GM18858 (cell line): ENCODE results near the gene DESI2.
"Not testable (repeated sequence)": the region's sequence is repeated elsewhere in the genome, so short reads cannot be mapped to it uniquely, and the experiment has no call there.

ENCODE experiments used
- ATAC-seq: cut with Tn5 transposase; IDR thresholded peaks from one replicate; pipeline ENCODE4 v1.9.1; 2021; ENCODE audit not compliant: unreplicated experiment

The DESI2 gene

DNA sequence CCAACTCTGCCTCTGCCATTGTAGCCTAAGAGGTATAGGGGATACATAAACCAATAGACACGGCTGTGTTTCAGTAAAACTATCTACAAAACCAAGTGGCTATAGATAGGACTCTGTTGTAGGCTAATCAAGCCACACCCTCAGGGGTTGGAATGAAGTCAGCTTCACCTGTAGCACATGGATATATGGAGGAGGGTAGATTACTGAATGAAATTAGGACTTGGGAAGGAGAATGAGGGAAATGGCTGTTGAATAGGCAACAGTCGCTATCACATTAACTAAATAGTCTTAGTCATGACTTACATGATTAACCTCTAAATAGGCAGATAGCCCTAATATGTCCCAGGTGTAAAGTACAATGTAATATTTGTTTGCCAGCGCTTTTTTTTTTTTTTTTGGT lies 49.7 kb downstream of the DESI2 start:
- no peak for ATAC-seq

DNA sequence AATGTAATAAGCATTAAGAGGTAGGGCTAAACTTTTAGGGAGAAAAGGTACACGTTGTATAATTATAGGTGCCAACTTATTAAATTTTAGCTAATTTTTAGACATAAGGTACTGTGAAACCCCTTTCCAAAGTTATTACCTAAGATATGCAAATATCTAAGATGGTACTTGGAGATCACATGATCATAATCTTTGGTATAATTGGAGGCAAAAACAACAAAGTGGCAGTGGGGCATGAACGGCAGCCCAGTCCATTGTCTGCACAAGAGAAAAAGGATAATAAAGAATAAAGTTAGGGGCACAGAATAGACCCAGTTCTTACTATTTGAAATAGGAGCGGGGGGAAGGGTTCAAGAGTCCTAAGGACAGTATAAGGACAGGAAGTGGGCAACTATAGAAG lies 51.2 kb downstream of the DESI2 start:
- no peak for ATAC-seq

DNA sequence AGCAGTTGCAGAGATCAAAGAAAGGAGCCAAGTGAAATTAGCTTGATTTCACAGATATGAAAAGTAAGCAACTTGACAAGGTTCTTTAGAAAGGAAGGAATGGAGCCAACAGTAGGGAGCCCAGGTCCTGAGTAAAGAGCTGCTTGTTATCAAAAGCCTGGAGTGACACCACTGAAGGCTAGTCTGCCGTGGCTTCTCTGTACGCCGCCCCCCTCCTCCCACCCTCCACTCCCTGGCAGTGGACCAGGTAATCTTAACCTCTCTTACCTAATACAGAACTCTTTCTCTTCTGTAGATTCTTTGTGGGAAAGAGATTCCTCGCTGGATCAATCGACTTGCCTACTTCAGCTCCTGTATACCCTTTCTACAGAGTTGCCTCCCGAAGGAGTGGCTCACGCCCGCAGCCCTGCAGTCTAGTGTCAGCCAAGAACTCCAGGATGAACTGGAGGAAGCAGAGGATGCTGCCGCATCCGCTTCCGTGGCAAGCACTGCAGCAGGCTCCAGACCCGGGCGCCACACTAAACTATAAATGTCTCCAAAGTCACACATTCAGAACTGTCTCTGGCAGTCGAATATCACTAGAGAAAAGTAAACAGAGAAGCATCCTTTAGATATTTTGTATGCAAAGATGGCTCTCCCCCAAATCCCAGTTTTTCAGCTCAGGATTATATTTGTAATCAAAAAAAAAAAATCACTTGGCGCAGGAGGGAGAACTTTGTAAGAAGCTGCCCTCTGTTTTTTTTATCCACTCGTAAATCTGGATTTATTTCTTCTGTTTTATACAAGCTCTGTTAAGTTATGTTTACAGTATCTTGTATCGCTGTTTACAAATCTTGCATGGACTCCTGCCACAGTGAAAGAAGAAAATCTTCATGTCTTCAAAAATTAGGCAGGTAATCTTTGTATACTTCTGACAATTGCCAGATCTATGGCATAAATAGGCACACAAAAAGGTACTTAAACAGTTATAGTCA lies 52.6 kb downstream of the DESI2 start:
- ATAC-seq = no peak

DNA sequence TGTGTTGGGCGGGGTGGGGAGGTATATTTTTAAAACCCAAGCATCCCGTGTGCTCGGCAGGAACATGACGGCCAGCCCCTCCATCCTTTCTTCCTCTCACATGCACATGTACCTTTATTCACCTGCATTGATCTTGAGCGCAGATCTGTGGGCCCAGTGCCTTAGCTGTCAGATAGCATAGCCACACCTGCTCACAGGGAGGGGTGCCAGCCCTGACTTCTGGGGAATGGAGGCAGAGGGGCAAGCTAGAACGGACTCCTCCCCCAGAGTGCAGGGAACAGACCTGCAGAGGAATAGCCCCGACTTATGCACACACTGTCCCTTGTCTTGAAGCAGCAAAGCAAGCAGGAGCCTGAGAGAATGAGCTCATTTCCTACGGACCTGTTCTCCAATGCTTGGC lies 56.1 kb downstream of the DESI2 start:
- no peak for ATAC-seq

DNA sequence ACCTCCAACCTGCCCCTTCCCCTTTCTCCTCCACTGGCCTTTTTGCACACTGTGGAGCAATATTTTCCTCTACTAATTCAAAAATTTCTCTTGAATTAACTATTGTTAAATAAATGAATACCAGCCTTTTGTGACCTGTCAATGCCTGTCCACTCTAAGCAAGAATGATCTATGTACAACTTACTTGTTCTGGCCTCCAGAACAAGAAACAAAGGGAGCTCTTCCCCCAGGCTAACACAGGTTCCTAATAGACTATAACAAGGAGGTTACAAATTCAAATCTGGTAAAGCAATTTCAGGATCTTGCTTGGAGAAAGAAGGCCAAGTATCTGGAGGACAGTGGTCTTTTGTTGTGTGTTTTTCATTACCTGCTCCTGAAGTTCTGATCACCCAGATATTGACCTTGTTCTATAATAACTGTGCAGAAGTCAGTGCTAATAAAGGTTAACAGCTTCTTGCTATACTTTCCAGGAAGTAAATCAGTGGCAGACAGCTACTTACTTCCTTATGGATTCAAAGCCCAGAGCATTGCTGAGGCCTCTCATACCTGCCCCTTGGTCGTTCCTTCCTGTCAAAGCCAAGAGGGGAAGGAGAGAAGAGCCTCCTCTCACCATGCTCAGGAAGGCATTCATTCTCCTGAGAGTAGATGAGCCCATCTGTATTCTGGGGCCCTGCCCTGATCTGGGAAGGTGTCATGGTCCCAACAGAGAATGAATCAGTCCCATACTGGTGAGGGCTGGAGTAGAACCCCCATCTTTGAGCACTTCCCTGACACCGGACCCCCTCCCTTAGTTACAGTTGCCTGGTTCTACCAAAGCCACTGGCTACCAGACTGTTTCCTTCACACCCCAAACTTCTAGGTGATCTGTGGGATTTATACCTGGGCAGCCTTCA lies 56.8 kb downstream of the DESI2 start:
- no peak for ATAC-seq

DNA sequence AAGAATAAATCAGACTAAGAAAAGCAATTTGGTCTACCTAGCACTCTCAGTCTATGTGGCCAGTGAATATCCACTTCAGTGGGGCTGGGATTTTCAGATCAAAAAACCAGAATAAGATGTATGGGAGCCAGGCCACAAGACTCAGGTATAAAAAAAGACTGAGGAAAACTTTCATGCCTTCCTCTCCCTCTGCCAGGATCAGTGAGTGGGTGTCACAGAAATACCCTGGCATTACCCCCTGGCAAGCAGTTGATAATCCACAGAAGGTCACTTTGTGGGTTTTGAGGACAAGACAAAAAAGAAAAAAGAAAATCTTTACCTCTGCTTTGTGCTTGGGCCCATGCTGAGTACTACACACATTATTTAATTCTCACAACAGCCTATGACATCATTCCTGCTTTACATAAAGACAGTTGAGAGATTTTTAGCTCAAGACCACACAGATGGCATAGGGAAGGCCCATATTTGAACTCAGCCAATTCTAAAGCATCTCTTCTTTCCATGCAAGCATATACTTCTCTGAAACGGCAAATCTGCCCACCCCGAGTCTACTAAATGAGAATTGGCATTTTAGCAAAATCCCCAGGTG lies 57.6 kb downstream of the DESI2 start:
- ATAC-seq = no peak

DNA sequence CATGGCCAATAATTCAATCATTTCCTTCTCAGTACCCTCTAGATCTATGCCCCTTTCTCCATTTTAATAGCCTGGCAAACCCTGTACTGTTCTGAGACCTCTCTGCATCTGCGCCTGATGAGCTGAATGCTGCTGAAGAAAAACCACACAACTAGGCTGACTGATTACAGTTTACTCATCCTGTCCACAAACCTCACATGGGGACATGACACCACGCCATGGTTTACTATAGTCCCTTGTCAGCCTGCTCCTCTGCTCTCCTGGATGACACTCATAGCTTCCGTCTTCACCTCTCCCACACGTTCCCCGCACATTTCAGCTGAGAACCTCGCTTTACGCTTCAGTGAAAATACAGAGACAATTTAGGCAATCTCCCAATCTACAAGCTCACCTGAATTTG lies 59.7 kb downstream of the DESI2 start:
- ATAC-seq = no peak

DNA sequence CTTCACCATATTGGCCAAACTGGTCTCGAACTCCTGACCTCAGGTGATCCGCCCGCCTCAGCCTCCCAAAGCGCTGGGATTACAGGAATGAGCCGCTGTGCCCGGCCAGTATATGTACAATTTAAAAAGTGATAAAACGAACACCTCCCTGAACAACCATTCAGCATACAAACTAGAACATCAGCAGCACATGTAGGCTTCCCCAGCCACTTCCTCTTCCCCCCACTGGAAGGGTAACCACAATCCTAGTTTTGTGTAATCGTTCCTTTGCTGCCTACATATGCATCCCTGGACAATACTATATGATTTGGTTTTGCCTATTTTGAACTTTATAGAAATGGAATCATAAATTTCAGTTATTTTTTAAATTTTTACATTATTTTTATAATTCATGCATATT lies 60.4 kb downstream of the DESI2 start:
- no peak for ATAC-seq

DNA sequence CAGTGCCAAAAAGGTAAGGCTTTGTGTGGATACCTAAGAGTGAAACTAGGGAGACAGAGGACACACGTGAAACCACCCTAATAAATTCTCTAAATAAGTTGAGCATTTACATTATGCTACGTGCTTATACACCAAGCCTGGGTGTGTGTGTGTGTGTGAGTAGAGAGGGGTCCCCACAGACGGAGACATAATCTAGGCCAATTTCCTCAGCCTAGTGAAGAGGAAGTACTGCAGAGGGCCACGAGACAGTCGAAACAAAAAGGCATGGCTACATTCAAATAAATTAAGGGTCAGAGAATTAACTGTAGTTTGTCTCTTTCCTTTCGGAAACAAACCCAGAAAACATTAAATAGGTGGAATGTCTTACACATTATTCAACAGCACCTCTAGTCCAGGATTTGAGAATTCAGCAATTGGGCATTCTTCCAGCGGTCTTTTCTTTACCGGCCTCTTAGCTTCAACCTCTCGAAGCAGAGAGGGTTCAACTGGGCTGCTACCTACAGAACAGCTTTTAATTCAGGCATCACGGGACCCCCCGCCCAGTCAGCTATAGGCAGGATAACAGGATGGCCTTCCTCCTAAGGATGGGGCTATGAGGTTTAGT lies 75.0 kb downstream of the DESI2 start:
- no peak for ATAC-seq

DNA sequence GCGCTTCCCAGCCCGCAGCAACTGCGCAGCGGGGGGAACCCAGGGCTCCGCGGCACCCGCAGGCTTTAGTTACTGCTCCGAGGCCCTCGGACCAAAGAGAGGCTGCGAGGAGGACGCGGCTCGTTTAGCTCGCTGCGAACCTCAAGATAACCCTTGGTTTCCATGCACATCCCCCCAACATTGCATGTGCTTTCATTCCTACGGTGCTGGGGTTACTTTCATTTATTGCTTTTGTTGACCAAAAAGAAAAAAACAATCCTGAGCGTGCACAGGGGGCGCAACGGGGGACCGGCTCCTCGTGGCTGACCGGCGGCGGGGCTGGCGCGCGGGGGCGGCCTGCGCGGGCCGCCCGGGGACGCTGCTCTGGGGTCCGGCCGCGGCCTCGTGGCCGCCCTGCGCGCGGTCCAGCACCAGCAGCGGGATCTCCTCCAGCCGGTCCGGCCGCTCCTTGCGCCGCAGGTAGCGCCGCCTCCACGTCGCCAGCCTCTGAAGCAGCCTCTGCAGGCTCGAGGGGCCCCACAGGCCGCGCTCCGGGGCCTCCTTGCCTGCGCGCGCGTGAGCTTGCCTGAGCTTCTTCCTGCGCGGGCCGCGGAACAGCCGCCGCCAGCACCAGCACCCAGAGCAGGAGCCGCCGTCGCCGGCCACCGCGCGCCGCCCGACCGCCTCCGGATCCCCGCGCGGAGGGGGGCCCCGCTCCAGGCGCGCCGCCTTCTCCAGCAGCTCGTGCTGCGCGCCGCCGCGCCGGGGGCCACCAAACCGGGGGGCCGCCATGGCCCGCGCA lies 77.4 kb downstream of the DESI2 start:
- ATAC-seq = no peak

DNA sequence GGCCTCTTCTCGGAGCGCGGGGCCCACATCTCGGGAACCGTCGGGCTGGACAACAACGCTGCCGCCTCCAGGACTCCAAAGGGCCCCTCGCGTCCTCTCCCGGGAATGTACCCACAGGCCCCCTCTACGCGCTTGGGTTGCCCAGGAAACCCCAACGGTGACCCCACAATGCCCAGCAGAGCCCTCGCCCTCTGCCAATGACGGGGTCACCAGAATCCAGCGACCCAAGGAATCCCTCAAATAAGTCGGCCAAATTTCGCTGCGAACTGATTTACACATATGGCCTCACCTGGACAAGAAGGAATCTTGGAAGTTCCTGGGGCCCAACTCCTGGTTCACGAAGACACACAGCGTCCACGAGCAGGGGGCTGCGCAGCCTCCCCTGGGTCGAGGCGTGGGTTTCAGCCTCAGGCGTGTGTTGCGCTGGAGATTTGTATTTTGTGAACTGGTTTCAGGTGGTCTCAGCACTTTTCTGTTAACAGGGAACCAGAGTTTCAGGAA lies 78.1 kb downstream of the DESI2 start:
- no peak for ATAC-seq

DNA sequence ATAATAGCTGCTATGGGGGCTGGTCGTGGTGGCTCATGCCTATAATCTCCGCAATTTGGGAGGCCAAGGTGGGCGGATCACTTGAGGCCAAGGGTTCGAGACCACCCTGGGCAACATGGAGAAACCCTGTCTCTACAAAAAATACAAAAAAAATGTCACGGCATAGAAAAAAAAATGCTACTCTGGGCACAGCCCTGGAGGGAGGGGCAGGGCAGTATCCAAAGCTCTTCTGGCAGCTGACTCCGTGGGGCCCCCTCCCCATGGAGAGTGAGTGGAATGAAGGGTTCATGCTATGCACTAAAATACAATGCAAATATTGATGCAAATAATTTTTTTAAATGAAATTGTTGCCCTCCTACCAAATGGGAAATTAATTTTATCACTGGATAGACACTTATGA lies 78.7 kb downstream of the DESI2 start:
- no peak for ATAC-seq

DNA sequence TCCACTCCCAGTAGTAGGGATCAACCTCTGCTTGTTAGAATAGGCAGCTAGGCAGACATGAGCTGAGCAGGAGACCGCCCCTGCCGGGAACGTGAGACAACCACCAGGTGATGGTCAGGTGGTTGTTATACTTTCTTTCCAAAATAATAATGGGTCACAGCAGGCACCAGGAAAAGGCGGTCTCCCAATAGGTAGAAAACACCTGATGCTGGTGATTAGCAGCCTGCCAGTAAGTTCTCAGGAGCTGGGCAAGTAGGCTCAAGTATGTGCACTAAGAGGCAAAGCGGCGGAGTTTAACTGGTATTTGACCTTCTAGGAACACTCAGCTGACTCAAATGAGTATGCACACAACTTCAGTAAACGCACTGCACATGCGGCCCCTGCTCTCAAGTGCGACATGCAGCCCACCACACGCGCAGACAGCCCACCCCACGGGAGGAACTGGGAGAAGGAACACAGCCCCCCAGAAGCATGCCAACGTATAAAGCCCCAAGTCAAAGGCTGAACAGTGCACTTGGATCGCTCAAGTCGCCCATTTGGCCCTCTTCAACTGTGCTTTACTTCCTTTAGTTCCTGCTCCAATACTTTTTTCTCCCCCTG lies 80.0 kb downstream of the DESI2 start:
- no peak for ATAC-seq

DNA sequence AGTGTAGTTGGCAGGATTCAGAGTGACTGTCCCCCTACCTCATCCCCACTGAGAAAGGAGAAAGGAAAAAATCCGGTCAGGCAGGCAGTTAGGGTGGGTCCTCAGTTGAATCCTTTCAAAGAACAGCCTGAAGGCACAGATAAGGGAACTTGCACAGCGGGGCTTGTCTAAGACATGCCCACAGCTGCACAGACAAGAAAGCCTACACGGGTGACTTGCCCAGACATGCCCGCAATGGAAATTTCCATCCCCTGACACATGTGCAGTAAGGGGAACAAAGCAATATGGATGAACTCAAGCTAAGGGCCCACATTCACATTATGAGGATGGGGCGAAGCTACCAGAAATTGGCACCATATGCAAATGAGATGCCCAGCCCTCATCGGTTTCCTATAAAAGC lies 82.5 kb downstream of the DESI2 start:
- ATAC-seq = no peak

DNA sequence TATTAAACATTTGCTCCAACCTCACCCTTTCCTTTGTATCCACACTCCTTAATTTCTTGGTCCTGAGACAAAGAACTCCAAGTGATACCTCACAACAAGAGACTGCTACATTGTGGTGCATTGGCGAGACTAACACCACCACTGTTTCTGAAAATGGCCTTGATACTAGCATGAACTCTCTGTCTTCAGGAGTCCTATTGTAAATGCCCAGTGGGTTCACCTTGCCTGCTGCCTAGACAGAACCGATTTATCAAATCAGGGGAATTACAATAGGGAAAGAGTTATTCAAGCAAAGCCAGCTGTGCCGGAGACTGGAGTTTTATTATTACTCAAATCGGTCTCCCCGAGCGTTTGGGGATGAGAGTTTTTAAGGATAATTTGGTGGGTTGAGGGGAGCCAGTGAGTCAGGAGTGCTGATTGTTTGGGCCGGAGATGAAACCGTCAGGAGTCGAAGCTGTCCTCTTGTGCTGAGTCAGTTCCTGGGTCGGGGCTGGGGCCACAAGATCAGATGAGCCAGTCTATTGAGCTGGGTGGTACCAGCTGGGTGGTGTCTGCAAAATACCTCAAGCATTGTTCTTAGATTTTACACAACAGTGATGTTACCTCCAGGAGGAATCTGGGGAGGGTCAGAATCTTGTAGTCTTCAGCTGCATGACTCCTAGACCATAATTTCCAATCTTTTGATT lies 83.1 kb downstream of the DESI2 start:
- ATAC-seq = no peak

DNA sequence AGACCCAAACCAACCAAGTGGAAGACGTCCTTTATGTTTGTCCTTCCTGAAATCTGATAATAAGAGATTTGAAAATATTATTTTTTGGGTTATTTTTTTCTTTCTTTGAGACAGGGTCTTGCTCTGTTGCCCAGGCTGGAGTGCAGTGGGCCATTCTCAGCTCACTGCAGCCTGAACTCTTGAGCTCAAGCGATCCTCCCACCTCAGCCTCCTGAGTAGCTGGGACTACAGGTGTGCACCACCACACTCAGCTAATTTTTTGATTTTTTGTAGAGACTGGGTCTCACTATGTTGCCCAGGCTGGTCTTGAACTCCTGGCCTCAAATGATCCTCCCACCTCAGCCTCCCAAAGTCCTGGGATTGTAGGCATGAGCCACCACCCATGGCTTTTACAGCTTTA lies 86.2 kb downstream of the DESI2 start:
- not testable (repeated sequence) for ATAC-seq

DNA sequence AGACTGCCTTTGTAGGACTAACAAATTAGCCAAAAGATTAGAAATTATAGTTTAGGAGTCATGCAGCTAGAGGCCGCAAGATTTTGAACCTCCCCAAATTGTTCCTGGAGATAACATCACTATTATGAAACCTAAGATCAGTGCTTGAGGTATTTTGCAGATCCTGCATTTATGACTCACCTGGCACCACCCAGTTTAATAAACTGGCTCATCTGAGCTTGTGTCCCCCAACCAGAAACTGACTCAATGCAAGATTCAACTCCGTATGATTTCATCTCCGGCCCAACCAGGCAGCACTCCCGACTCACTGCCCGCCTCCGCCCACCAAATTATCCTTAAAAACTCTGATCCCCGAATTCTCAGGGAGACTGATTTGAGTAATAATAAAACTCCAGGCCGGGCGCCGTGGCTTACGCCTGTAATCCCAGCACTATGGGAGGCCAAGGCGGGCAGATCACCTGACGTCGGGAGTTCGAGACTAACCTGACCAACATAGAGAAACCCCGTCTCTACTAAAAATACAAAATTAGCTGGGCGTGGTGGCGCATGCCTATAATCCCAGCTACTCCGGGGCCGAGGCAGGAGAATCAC lies 87.2 kb downstream of the DESI2 start:
- ATAC-seq = not testable (repeated sequence)

DNA sequence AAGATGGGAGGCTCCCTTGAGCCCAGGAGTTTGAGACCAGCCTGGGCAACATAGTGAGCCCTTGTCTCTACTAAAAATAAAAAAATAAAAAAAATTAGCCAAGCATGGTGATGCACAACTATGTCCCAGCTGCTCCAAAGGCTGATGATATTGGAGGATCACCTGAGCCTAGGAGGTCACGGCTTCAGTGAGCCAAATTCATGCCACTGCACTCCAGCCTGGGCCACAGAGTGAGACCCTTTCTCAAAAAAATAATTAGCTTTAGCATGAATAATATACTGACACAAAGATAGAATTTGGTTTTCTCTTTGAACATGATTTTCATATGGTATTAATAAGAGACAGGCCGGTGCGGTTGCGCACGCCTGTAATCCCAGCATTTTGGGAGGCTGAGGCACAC lies 88.8 kb downstream of the DESI2 start:
- ATAC-seq = no peak
